GM19372 (cell line): Measurements from ENCODE around the gene WFIKKN1.
"Not testable (repeated sequence)": the region's sequence is repeated elsewhere in the genome, so short reads cannot be mapped to it uniquely, and the experiment has no call there.

Experiments used
- ATAC-seq: cut with Tn5 transposase; IDR thresholded peaks from one replicate; pipeline ENCODE4 v1.9.1; 2021; ENCODE audit warnings: mild to moderate bottlenecking, low read depth, moderate library complexity; ENCODE audit not compliant: unreplicated experiment

Gene WFIKKN1

GRCh38 chr16:593807-594206 lies 37.0 kb upstream of the WFIKKN1 start:
- ATAC-seq: no peak

- no peak for ATAC-seq
Observed at GRCh38 chr16:595094-595528, 35.7 kb upstream of the WFIKKN1 start.

GRCh38 chr16:595942-596735 lies 34.6 kb upstream of the WFIKKN1 start:
- ATAC-seq: no peak

GRCh38 chr16:596736-597060 lies 34.1 kb upstream of the WFIKKN1 start:
- ATAC-seq: no peak

- not testable (repeated sequence) for ATAC-seq
Observed at GRCh38 chr16:597655-598054, 33.1 kb upstream of the WFIKKN1 start.

GRCh38 chr16:598823-599739 lies 31.7 kb upstream of the WFIKKN1 start:
- ATAC-seq: no peak

GRCh38 chr16:600781-601180 lies 30.0 kb upstream of the WFIKKN1 start:
- ATAC-seq: no peak

- ATAC-seq: no peak
Observed at GRCh38 chr16:603933-604332, 26.9 kb upstream of the WFIKKN1 start.

- ATAC-seq: no peak
Observed at GRCh38 chr16:606656-607307, 24.0 kb upstream of the WFIKKN1 start.

GRCh38 chr16:608019-608418 lies 22.8 kb upstream of the WFIKKN1 start:
- ATAC-seq: no peak

GRCh38 chr16:609316-609715 lies 21.5 kb upstream of the WFIKKN1 start:
- no peak for ATAC-seq

- no peak for ATAC-seq
Observed at GRCh38 chr16:609984-610383, 20.8 kb upstream of the WFIKKN1 start.

- no peak for ATAC-seq
Observed at GRCh38 chr16:610513-611381, 20.0 kb upstream of the WFIKKN1 start.

- ATAC-seq: no peak
Observed at GRCh38 chr16:615122-615521, 15.7 kb upstream of the WFIKKN1 start.

GRCh38 chr16:616733-617586 lies 13.8 kb upstream of the WFIKKN1 start:
- ATAC-seq: no peak

- ATAC-seq: no peak
Observed at GRCh38 chr16:617855-618254, 12.9 kb upstream of the WFIKKN1 start.

GRCh38 chr16:619476-620100 lies 11.2 kb upstream of the WFIKKN1 start:
- no peak for ATAC-seq

GRCh38 chr16:620700-621525 lies 9.9 kb upstream of the WFIKKN1 start:
- ATAC-seq: no peak
